Prostate gland (tissue), 2 donors: Measurements from ENCODE around the gene ALOX12. TPM values are rescaled to one million over a fixed set of nuclear protein-coding genes. Genes with fewer than 3 reads are reported as not detected.
A peak's percentile ranks its signal among the peaks of the same experiment; 100 is the strongest.

ENCODE experiments used
- DNase-seq: peaks from one replicate; pipeline ENCODE4 v3.0.0-alpha.2; 2019; ENCODE audit warnings: low spot score
- H3K27ac ChIP-seq, 2 donors: fragments of 200-600 bp; sonication (generic); 2 replicates each; pipeline ENCODE4 v1.5.1; 2017 to 2019
- H3K27me3 ChIP-seq: fragments of 200-600 bp; sonication (generic); replicated peaks from 2 replicates; pipeline ENCODE4 v1.5.1; 2019; ENCODE audit not compliant: insufficient read depth
- H3K36me3 ChIP-seq, 2 donors: fragments of 200-600 bp; sonication (generic); 1 replicate in 1 of 2; 2 replicates in 1 of 2; pipeline versions ENCODE4 v1.5.1 to v1.8.1; 2017 to 2019
- H3K4me1 ChIP-seq: fragments of 200-600 bp; sonication (generic); replicated peaks from 2 replicates; pipeline ENCODE4 v1.5.1; 2019
- H3K4me3 ChIP-seq, 2 donors: fragments of 200-600 bp; sonication (generic); 2 replicates each; pipeline ENCODE4 v1.5.1; 2017 to 2019
- H3K9me3 ChIP-seq: fragments of 200-600 bp; sonication (generic); 2 replicates; pipeline ENCODE4 v1.5.1; 2017
- POLR2A ChIP-seq: fragments of 450-650 bp; IDR thresholded peaks from one replicate; pipeline ENCODE4 v1.6.1; 2016; ENCODE audit warnings: antibody characterized with exemption, mild to moderate bottlenecking
- POLR2AphosphoS5 ChIP-seq: sonication (generic); formaldehyde crosslinking; IDR thresholded peaks from one replicate; pipeline ENCODE4 v1.6.1; 2017; ENCODE audit warnings: antibody characterized with exemption
- WGBS: methylation state at CpG from one replicate; pipeline ENCODE4 v1.1.5; 2018; 5-methylcytosine and 5-hydroxymethylcytosine counted together
- intact Hi-C: fragments of 100-400 bp; cut with DNase I; formaldehyde crosslinking; loops from one replicate; pipeline ENCODE4 v1.14.2; 2022
- total RNA-seq, 2 donors: library from RNA; depleted of rRNA; stranded (reverse); fragments of >200 nt; gene quantifications; one replicate each; pipeline ENCODE4 v1.1.0, GENCODE V29; 2016
- TF ChIP-seq, protein P1 (sequence below), 4 experiments: fragments of 200-600 bp in 2 of 4; fragments of 450-650 bp in 2 of 4; sonication (generic) in 2 of 4; IDR thresholded peaks; 1 replicate in 3 of 4; 2 replicates in 1 of 4; pipeline ENCODE4 v1.5.1; 2016 to 2019; ENCODE audit warnings: antibody characterized with exemption in 4 of 4, mild to moderate bottlenecking in 2 of 4, moderate library complexity in 2 of 4

Gene ALOX12
- total RNA-seq, 2 donors from 2014 or later: 0.27 to 0.62 TPM

DNA sequence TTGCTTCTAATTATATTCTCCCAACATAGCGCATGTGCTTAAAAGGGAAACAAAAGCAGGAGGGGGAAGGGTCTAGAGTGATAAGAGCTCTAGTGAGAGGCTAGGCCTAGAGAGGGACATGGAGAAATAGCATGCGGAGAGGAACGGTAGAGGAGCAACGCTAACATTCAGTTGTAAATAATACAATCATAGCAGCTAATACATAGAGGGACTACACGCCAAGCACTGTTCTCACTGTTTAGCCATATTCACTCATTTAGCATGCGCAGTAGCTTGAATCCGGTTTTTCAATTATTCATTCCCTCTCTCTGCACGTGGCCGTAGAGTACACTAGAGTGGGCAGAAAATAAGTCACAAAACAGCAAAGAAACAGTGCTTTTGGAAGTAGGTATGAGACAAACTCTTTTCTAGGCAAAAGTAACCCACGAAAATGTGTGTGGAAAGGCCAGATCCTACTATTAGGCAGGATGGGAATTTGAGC lies 1.7 kb upstream of the ALOX12 start:
- TF ChIP-seq, protein P1, sequence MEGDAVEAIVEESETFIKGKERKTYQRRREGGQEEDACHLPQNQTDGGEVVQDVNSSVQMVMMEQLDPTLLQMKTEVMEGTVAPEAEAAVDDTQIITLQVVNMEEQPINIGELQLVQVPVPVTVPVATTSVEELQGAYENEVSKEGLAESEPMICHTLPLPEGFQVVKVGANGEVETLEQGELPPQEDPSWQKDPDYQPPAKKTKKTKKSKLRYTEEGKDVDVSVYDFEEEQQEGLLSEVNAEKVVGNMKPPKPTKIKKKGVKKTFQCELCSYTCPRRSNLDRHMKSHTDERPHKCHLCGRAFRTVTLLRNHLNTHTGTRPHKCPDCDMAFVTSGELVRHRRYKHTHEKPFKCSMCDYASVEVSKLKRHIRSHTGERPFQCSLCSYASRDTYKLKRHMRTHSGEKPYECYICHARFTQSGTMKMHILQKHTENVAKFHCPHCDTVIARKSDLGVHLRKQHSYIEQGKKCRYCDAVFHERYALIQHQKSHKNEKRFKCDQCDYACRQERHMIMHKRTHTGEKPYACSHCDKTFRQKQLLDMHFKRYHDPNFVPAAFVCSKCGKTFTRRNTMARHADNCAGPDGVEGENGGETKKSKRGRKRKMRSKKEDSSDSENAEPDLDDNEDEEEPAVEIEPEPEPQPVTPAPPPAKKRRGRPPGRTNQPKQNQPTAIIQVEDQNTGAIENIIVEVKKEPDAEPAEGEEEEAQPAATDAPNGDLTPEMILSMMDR (IDR thresholded peaks at IDR 0.05): no peak
- TF ChIP-seq POLR2AphosphoS5 (no peak), POLR2A (no peak)
- Histone ChIP-seq H3K27me3 (no peaks in the 10 kb centered on the region), H3K27ac (no peak overlapping the region), H3K4me3 (no peak overlapping the region), H3K4me1 (no peaks in the 10 kb centered on the region), H3K36me3 (peaks cover 0 to 3% of the 10 kb centered on the region in 2 donors), H3K9me3 (no peaks in the 10 kb centered on the region)
- no peak for DNase-seq
- 90% methylated on average over 10 of the region's 10 CpGs for WGBS
- intact Hi-C loops: no loop called here

DNA sequence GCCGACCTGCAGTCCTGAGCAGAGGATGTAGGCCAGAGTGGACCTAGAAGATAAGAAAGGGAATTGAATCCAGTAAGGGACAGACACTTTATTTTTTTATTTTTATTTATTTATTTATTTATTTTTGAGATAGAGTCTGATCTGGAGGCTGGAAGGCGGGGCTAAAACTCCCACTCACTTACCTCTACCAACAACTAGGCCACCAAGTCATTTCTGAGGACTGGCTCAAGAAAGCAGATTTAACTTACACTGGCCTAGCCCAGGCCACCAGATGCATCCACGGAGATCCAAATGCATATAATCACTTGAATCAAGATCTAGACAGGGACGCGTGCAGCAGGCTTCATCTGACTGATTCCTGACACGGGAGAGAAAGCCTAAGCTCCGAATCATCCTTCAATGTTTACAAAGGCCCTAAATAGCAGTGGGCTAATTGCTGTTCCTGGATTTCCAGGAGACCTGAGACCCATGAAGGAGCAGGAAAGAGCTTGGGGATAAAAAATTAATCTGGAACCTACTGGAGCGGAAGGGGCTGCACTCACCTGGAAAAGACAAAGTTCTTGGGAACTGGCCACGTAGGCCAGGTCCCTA lies 1.1 kb upstream of the ALOX12 start:
- WGBS: 90% methylated on average over 9 of the region's 9 CpGs
- Histone ChIP-seq H3K9me3 (no peaks in the 10 kb centered on the region), H3K27ac (no peak overlapping the region), H3K4me1 (no peaks in the 10 kb centered on the region), H3K27me3 (no peaks in the 10 kb centered on the region), H3K4me3 (no peak overlapping the region), H3K36me3 (peaks cover 0 to 3% of the 10 kb centered on the region in 2 donors)
- no peak for DNase-seq
- intact Hi-C loops: no loop called here
- no peak for TF ChIP-seq POLR2A
- TF ChIP-seq, protein P1 (IDR thresholded peaks at IDR 0.05): no peak
- TF ChIP-seq POLR2AphosphoS5: no peak

DNA sequence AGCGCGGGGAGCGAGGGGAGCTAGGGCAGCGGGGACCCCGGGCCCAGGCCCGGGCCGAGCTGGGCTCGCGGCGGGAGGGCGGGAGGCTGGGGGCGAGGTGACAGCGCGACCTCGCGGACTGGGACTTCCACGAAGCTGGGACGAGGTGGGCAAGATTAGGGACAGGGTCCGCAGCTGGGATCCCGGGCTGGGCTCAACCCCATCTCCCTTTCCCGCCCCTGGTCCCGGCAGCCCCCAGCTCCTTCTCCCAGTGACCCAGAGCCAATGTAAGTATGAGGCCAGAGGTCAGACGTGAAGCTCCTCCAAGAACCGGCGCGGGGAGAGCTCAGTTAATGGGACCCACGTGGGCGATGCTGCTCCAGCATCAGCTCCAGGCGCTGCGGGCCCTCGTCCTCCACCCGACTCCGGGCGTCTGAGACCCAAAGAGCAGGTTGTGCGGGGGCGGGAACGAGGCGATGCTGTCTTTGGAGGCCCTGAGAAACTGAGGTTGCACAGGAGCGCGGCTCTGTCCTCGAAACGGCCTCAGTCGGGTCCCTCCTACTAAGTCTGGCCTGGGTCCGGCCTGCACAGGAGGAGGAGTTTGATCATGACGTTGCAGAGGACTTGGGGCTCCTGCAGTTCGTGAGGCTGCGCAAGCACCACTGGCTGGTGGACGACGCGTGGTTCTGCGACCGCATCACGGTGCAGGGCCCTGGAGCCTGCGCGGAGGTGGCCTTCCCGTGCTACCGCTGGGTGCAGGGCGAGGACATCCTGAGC lies 585 bp downstream of the ALOX12 start:
- WGBS: 76% methylated on average over 41 of the region's 58 CpGs
- peak overlapping the region; percentile 26 to 29 for H3K4me3 ChIP-seq
- no peaks in the 10 kb centered on the region for H3K27me3 ChIP-seq
- H3K27ac ChIP-seq: no peak overlapping the region
- intact Hi-C loops: no loop called here
- H3K36me3 ChIP-seq: peaks cover 0 to 3% of the 10 kb centered on the region in 2 donors
- TF ChIP-seq POLR2AphosphoS5 (no peak), POLR2A (no peak)
- TF ChIP-seq, protein P1 (IDR thresholded peaks at IDR 0.05): no peak
- no peak for DNase-seq
- no peaks in the 10 kb centered on the region for H3K9me3 ChIP-seq
- H3K4me1 ChIP-seq: no peaks in the 10 kb centered on the region

DNA sequence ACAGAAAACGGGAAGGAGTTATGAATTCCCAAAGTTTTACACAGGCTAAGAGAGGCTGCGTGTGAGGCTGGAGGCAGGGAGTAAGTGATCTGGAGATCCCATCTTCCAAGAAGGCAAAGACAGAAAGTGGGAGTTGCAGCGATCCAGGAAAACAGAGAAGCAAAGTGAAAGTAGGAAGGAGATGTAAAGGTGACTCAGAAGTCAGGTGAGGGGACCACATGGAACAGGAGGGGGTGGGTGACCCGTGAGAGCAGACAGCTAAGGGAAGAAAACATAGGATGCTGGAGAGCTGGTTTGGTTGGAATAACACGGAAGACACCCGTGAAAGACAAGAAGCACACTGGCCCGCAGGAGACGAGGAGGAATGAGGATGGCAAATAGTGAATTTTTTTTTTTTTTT lies 1.3 kb downstream of the ALOX12 start:
- no peaks in the 10 kb centered on the region for H3K9me3 ChIP-seq
- no peaks in the 10 kb centered on the region for H3K4me1 ChIP-seq
- no peak for TF ChIP-seq POLR2A
- H3K27ac ChIP-seq: no peak overlapping the region
- peaks cover 0 to 3% of the 10 kb centered on the region in 2 donors for H3K36me3 ChIP-seq
- no peak overlapping the region for H3K4me3 ChIP-seq
- DNase-seq: no peak
- intact Hi-C loops: no loop called here
- no peaks in the 10 kb centered on the region for H3K27me3 ChIP-seq
- WGBS: 81% methylated on average over 8 of the region's 8 CpGs

DNA sequence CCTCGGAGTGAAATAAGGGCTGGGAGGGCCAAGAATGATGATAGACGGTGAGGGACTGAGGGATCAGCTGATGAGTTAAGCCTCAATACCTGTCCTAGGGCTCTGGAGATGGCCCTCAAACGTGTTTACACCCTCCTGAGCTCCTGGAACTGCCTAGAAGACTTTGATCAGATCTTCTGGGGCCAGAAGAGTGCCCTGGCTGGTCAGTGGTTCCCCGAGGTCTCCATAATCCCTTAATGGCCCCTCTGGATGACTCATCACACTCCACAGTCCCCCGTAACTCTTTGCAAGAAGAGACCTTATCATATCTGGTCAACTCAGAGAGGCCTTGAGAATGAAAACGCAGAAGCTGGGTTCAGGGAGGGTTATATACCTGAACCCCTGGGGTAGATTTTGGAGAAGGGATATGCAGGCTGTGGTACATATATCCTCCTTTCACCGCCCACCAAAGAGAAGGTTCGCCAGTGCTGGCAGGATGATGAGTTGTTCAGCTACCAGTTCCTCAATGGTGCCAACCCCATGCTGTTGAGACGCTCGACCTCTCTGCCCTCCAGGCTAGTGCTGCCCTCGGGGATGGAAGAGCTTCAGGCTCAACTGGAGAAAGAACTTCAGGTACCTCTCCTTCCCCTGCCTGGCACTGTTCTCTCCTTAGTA lies 3.1 kb downstream of the ALOX12 start:
- DNase-seq: no peak
- no peaks in the 10 kb centered on the region for H3K9me3 ChIP-seq
- H3K4me1 ChIP-seq: no peaks in the 10 kb centered on the region
- H3K36me3 ChIP-seq: peaks cover 0 to 3% of the 10 kb centered on the region in 2 donors
- H3K4me3 ChIP-seq: no peak overlapping the region
- H3K27me3 ChIP-seq: no peaks in the 10 kb centered on the region
- intact Hi-C loops: no loop called here
- H3K27ac ChIP-seq: no peak overlapping the region
- TF ChIP-seq POLR2A: no peak
- 82% methylated on average over 11 of the region's 11 CpGs for WGBS
